B cell (primary cell): Measurements from ENCODE around the gene SLC22A12. TPM values are rescaled to one million over a fixed set of nuclear protein-coding genes. Genes with fewer than 3 reads are reported as not detected.
A peak's percentile ranks its signal among the peaks of the same experiment; 100 is the strongest.

Source experiments
- ATAC-seq: fragments of 200-7000 bp; cut with Tn5 transposase; one replicate; pipeline ENCODE4 v1.10.0; 2021; ENCODE audit warnings: low read depth, mild to moderate bottlenecking, moderate number of reproducible peaks, moderate library complexity
- CTCF ChIA-PET: fragments of 350-600 bp; sonication (Branson Sonifier 250); formaldehyde crosslinking; loops from one replicate; lab custom pipeline; 2021; ENCODE audit warnings: antibody characterized with exemption, inconsistent platforms; lab: Charles Lee
- POLR2A ChIA-PET: fragments of 350-600 bp; sonication (Branson Sonifier 250); formaldehyde crosslinking; loops from one replicate; lab custom pipeline; 2021; ENCODE audit warnings: antibody characterized with exemption; lab: Charles Lee
- DNase-seq: peaks from one replicate; pipeline ENCODE4 v3.0.0; 2013
- H2AFZ ChIP-seq: 2 replicates; pipeline ENCODE4 v1.6.1; 2012; ENCODE audit warnings: mild to moderate bottlenecking, low read depth, low read length; ENCODE audit not compliant: insufficient read depth, poor library complexity, severe bottlenecking
- H3K27ac ChIP-seq, 2 donors: 1 replicate in 1 of 2; 2 replicates in 1 of 2; pipeline ENCODE4 v1.5.1; 2012 to 2013; ENCODE audit warnings: low read length in 2 of 2, mild to moderate bottlenecking in 2 of 2, moderate library complexity in 1 of 2
- H3K27me3 ChIP-seq, 4 experiments: fragments of 200-600 bp in 1 of 4; sonication (generic) in 1 of 4; replicated peaks in 1 of 4; 1 replicate in 2 of 4; 2 replicates in 2 of 4; pipeline versions ENCODE4 v1.6.1 to v1.7.0; 2013 to 2016; ENCODE audit warnings: low read length in 3 of 4, mild to moderate bottlenecking in 2 of 4, mixed read lengths in 1 of 4, moderate library complexity in 1 of 4; ENCODE audit not compliant: insufficient read depth in 4 of 4, control insufficient read depth in 3 of 4; ENCODE audit errors: control extremely low read depth in 1 of 4
- H3K36me3 ChIP-seq, 2 experiments: replicated peaks in 1 of 2; 1 replicate in 1 of 2; 2 replicates in 1 of 2; pipeline versions ENCODE4 v1.6.1 to v1.7.1; 2013; ENCODE audit warnings: low read length in 1 of 2; ENCODE audit not compliant: insufficient read depth in 2 of 2, control insufficient read depth in 1 of 2; ENCODE audit errors: control extremely low read depth in 1 of 2, extremely low read depth in 1 of 2
- H3K4me1 ChIP-seq, 2 donors: fragments of 200-600 bp in 1 of 2; sonication (generic) in 1 of 2; 1 replicate in 1 of 2; 2 replicates in 1 of 2; pipeline versions ENCODE4 v1.5.1 to v1.6.1; 2013 to 2017; ENCODE audit warnings: low read length in 2 of 2; ENCODE audit not compliant: control insufficient read depth in 2 of 2, insufficient read depth in 2 of 2
- H3K4me2 ChIP-seq: replicated peaks from 2 replicates; pipeline ENCODE3; 2012; ENCODE audit warnings: mild to moderate bottlenecking, low read depth, low read length; ENCODE audit not compliant: poor library complexity, severe bottlenecking
- H3K4me3 ChIP-seq, 5 experiments: fragments of 200-600 bp in 1 of 5; sonication (generic) in 1 of 5; 1 replicate in 3 of 5; 2 replicates in 2 of 5; pipeline versions ENCODE4 v1.5.1 to v1.7.0; 2011 to 2016; ENCODE audit warnings: low read length in 4 of 5, mild to moderate bottlenecking in 4 of 5, low read depth in 2 of 5, control low read depth in 1 of 5, moderate library complexity in 1 of 5; ENCODE audit not compliant: insufficient read depth in 1 of 5; ENCODE audit errors: control extremely low read depth in 1 of 5, extremely low read depth in 1 of 5
- H3K79me2 ChIP-seq: fragments of 200-600 bp; sonication (generic); one replicate; pipeline ENCODE4 v1.6.0; 2016; ENCODE audit warnings: low read length; ENCODE audit not compliant: control insufficient read depth, insufficient read depth
- H3K9ac ChIP-seq: fragments of 200-600 bp; sonication (generic); 2 replicates; pipeline ENCODE4 v1.6.1; 2017; ENCODE audit warnings: mild to moderate bottlenecking, low read length, moderate library complexity
- H3K9me3 ChIP-seq, 3 donors: one replicate each; pipeline versions ENCODE4 v1.6.1 to v1.7.1; 2013; ENCODE audit warnings: low read length in 2 of 3; ENCODE audit not compliant: control insufficient read depth in 2 of 3, insufficient read depth in 1 of 3; ENCODE audit errors: control extremely low read depth in 1 of 3
- H4K20me1 ChIP-seq: 2 replicates; pipeline ENCODE4 v1.6.0; 2012; ENCODE audit warnings: mild to moderate bottlenecking, low read length; ENCODE audit not compliant: insufficient read depth, control insufficient read depth, poor library complexity, severe bottlenecking
- H3K27ac Mint-ChIP-seq: one replicate; pipeline ENCODE4 v1.8.0; 2021; ENCODE audit warnings: mixed read lengths
- H3K27me3 Mint-ChIP-seq: one replicate; pipeline ENCODE4 v1.8.0; 2021; ENCODE audit warnings: mixed read lengths
- H3K4me1 Mint-ChIP-seq: one replicate; pipeline ENCODE4 v1.8.0; 2021; ENCODE audit warnings: mixed read lengths
- H3K4me3 Mint-ChIP-seq: one replicate; pipeline ENCODE4 v1.8.0; 2021; ENCODE audit warnings: mixed read lengths
- H3K9me3 Mint-ChIP-seq: one replicate; pipeline ENCODE4 v1.8.0; 2022; ENCODE audit warnings: mixed read lengths; ENCODE audit not compliant: insufficient read depth
- EZH2 ChIP-seq: IDR thresholded peaks from 2 replicates; pipeline ENCODE4 v1.6.1; 2012; ENCODE audit warnings: borderline replicate concordance, low read depth, mild to moderate bottlenecking, moderate library complexity, low read length; ENCODE audit not compliant: insufficient read depth, poor library complexity, severe bottlenecking
- WGBS: methylation state at CpG from one replicate; pipeline ENCODE4 v1.1.5; 2013; ENCODE audit warnings: missing lambda C conversion rate; ENCODE audit not compliant: insufficient coverage; 5-methylcytosine and 5-hydroxymethylcytosine counted together
- intact Hi-C: fragments of 100-400 bp; cut with micrococcal nuclease; formaldehyde crosslinking; loops from one replicate; pipeline ENCODE4 v1.10.0; 2022
- polyA plus RNA-seq: library from polyadenylated mRNA; depleted of rRNA; stranded (reverse); fragments of >200 nt; gene quantifications from 2 replicates; pipeline ENCODE4 v1.2.3, GENCODE V29; 2012
- total RNA-seq, 2 donors: library from RNA; stranded (reverse); fragments of 120-200 nt in 1 of 2; gene quantifications; 1 replicate in 1 of 2; 2 replicates in 1 of 2; pipeline versions ENCODE4 v1.2.3 to v1.2.4, GENCODE V29; 2013 to 2022
- TF ChIP-seq, protein P1 (sequence below): fragments of 200-600 bp; IDR thresholded peaks from one replicate; pipeline ENCODE4 v1.8.0; 2022; ENCODE audit warnings: antibody characterized with exemption, mild to moderate bottlenecking

SLC22A12 gene
- total and polyA plus RNA-seq, 2 donors (not counting 1 experiment from before 2014, with no cell fraction given) = not detected

DNA sequence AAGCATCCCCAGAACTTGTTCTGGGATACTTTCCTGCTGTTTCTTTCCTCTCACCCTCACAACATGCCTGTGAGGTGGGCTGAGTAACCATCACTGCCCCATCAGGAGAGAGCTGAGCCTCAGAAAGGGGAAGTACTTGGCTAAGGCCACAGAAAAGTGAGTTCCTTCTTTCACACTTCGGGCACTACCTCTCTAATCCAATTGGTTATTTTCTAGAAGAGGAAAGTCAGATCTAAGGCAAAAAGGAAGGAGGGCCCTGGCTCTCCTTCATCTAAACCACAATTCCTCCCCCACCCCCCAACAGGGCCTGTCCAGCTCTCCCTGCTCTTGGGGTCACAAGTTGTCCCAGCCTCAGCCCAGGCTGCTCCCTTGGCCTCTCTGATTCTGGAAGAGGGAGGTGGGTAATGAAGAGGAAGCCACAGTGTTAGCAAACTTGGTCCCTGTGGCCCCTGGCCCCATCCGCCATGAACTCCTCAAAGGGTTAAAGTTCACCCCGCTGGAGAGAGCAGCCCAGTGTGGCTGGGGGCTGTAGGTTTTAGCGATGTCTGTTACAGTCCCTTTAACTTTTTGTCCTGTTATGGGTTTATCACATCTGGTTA is 34.0 kb downstream of the SLC22A12 start:
- Histone ChIP-seq H3K4me3 (no peak overlapping the region), H3K36me3 (no peaks in the 10 kb centered on the region), H3K9ac (no peak overlapping the region), H4K20me1 (no peaks in the 10 kb centered on the region), H3K27me3 (no peaks in the 10 kb centered on the region), H3K27ac (peak overlapping the region in 1 of 2 donors; percentile 35), H3K9me3 (no peaks in the 10 kb centered on the region), H3K79me2 (no peaks in the 10 kb centered on the region), H2AFZ (no peak overlapping the region), H3K4me2 (peak overlapping the region; percentile 47), H3K4me1 (peaks cover 19 to 29% of the 10 kb centered on the region in 2 donors)
- intact Hi-C loops = no loop called here
- DNase-seq (peak; percentile 59), ATAC-seq (peak; percentile 79)
- Mint-ChIP-seq H3K27ac (no peak overlapping the region), H3K27me3 (no peaks in the 10 kb centered on the region), H3K9me3 (no peaks in the 10 kb centered on the region), H3K4me3 (no peak overlapping the region), H3K4me1 (peaks cover 19% of the 10 kb centered on the region)
- WGBS = 40% methylated on average over 3 of the region's 4 CpGs
- ChIA-PET POLR2A (no interaction called here), CTCF (interaction anchor here (0.5 kb wide), 1 partner anchor 482 kb away, joined by 3 read pairs; no protein-coding TSS in a partner anchor)
- TF ChIP-seq, protein P1, sequence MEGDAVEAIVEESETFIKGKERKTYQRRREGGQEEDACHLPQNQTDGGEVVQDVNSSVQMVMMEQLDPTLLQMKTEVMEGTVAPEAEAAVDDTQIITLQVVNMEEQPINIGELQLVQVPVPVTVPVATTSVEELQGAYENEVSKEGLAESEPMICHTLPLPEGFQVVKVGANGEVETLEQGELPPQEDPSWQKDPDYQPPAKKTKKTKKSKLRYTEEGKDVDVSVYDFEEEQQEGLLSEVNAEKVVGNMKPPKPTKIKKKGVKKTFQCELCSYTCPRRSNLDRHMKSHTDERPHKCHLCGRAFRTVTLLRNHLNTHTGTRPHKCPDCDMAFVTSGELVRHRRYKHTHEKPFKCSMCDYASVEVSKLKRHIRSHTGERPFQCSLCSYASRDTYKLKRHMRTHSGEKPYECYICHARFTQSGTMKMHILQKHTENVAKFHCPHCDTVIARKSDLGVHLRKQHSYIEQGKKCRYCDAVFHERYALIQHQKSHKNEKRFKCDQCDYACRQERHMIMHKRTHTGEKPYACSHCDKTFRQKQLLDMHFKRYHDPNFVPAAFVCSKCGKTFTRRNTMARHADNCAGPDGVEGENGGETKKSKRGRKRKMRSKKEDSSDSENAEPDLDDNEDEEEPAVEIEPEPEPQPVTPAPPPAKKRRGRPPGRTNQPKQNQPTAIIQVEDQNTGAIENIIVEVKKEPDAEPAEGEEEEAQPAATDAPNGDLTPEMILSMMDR = no peak
- no peak for TF ChIP-seq EZH2

DNA sequence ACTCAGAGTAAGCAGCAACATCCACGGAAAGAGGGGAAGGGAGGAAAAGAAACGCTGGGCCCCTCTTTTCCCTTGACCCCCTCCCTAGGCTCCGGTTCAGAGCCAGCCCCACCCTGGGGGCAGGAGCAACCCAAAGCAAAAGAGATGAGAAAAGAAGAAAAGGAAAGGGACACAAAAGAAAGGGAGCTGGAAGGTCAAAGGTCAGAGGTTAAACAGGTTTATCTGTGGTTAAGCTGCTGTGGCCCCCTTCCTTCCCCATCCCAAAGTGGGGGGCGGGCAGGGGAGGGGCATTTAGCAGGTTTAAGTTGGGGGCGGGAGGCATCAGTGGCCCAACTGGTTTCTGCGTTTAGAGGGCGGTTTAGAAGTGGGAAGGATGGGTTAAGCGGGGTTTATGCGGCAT is 35.6 kb downstream of the SLC22A12 start:
- POLR2A ChIA-PET = no interaction called here
- Histone ChIP-seq H4K20me1 (no peaks in the 10 kb centered on the region), H3K4me2 (no peak overlapping the region), H3K9me3 (no peaks in the 10 kb centered on the region), H3K9ac (no peak overlapping the region), H3K36me3 (no peaks in the 10 kb centered on the region), H3K27ac (no peak overlapping the region), H2AFZ (no peak overlapping the region), H3K27me3 (no peaks in the 10 kb centered on the region), H3K4me3 (no peak overlapping the region), H3K4me1 (peaks cover 15 to 26% of the 10 kb centered on the region in 2 donors), H3K79me2 (no peaks in the 10 kb centered on the region)
- Mint-ChIP-seq H3K9me3 (no peaks in the 10 kb centered on the region), H3K27me3 (peaks cover 3% of the 10 kb centered on the region), H3K27ac (no peak overlapping the region), H3K4me1 (peaks cover 18% of the 10 kb centered on the region), H3K4me3 (no peak overlapping the region)
- 100% methylated on average over 1 of the region's 9 CpGs for WGBS
- intact Hi-C loops = no loop called here
- DNase-seq (no peak), ATAC-seq (no peak)
- TF ChIP-seq, protein P1 = no peak
- TF ChIP-seq EZH2 = no peak
- CTCF ChIA-PET = no interaction called here
